CD4-positive, alpha-beta T cell (primary cell): ENCODE data around the gene CSRNP2. TPM values are rescaled to one million over a fixed set of nuclear protein-coding genes. Genes with fewer than 3 reads are reported as not detected.

Source experiments
- ATAC-seq: fragments of 200-7000 bp; cut with Tn5 transposase; one replicate; pipeline ENCODE4 v1.10.0; 2022; ENCODE audit warnings: mild to moderate bottlenecking; ENCODE audit not compliant: poor library complexity
- CTCF ChIA-PET: fragments of 350-600 bp; sonication (Branson Sonifier 250); formaldehyde crosslinking; loops from one replicate; lab custom pipeline; 2021; ENCODE audit warnings: antibody characterized with exemption, inconsistent platforms; lab: Charles Lee
- POLR2A ChIA-PET: fragments of 350-600 bp; sonication (Branson Sonifier 250); formaldehyde crosslinking; loops from one replicate; lab custom pipeline; 2021; ENCODE audit warnings: antibody characterized with exemption, inconsistent platforms; lab: Charles Lee
- DNase-seq, 14 experiments: peaks; one replicate each; pipeline ENCODE4 v3.0.0-alpha.2; 2013 to 2020; ENCODE audit warnings: mixed read lengths in 2 of 14
- H3K27ac ChIP-seq, 2 donors: one replicate each; pipeline versions ENCODE4 v1.5.1 to v1.7.0; 2013; ENCODE audit warnings: low read length in 2 of 2, low read depth in 1 of 2, mild to moderate bottlenecking in 1 of 2
- H3K27me3 ChIP-seq, 2 experiments: 1 replicate in 1 of 2; 2 replicates in 1 of 2; pipeline versions ENCODE4 v1.6.1 to v1.7.0; 2013; ENCODE audit warnings: low read length in 2 of 2, control low read depth in 1 of 2, mild to moderate bottlenecking in 1 of 2, moderate library complexity in 1 of 2; ENCODE audit not compliant: insufficient read depth in 2 of 2, control insufficient read depth in 1 of 2
- H3K36me3 ChIP-seq: one replicate; pipeline ENCODE4 v1.6.1; 2013; ENCODE audit warnings: low read length, control low read depth; ENCODE audit not compliant: insufficient read depth
- H3K4me1 ChIP-seq: one replicate; pipeline ENCODE4 v1.6.1; 2013; ENCODE audit warnings: low read length, control low read depth; ENCODE audit not compliant: insufficient read depth
- H3K4me3 ChIP-seq: one replicate; pipeline ENCODE4 v1.5.1; 2013; ENCODE audit warnings: mild to moderate bottlenecking, low read length, moderate library complexity
- H3K9me3 ChIP-seq, 2 experiments: 1 replicate in 1 of 2; 2 replicates in 1 of 2; pipeline versions ENCODE4 v1.6.1 to v1.7.0; 2013; ENCODE audit warnings: low read length in 2 of 2, mild to moderate bottlenecking in 2 of 2, control low read depth in 1 of 2, moderate library complexity in 1 of 2; ENCODE audit not compliant: control insufficient read depth in 1 of 2, insufficient read depth in 1 of 2
- H3K27ac Mint-ChIP-seq: one replicate; pipeline ENCODE4 v1.8.0; 2020; ENCODE audit warnings: mixed read lengths
- H3K27me3 Mint-ChIP-seq: one replicate; pipeline ENCODE4 v1.8.0; 2021; ENCODE audit warnings: mixed read lengths
- H3K36me3 Mint-ChIP-seq: one replicate; pipeline ENCODE4 v1.8.0; 2021; ENCODE audit warnings: low read depth, mixed read lengths
- H3K4me1 Mint-ChIP-seq: one replicate; pipeline ENCODE4 v1.8.0; 2021; ENCODE audit warnings: low read depth, mixed read lengths
- H3K4me3 Mint-ChIP-seq: one replicate; pipeline ENCODE4 v1.8.0; 2020; ENCODE audit warnings: mild to moderate bottlenecking, mixed read lengths
- H3K9me3 Mint-ChIP-seq: one replicate; pipeline ENCODE4 v1.8.0; 2020; ENCODE audit warnings: mixed read lengths
- CTCF ChIP-seq: fragments of 200-600 bp; IDR thresholded peaks from one replicate; pipeline ENCODE4 v1.8.0; 2022; ENCODE audit warnings: antibody characterized with exemption, mild to moderate bottlenecking
- intact Hi-C, 2 experiments: fragments of 100-400 bp; cut with DNase I in 1 of 2; cut with micrococcal nuclease in 1 of 2; formaldehyde crosslinking; loops; one replicate each; pipeline versions ENCODE4 v1.15.1 to v1.9.0; 2023 to 2025; cut with DNase I, micrococcal nuclease
- total RNA-seq, 174 experiments: library from RNA in 2 of 174; stranded (reverse) in 2 of 174; gene quantifications; one replicate each; pipeline ENCODE4 v1.2.3 and lab custom pipeline; 2021 to 2026

CSRNP2 gene
- total RNA-seq, 2 experiments from 2014 or later = 14.4 to 16.5 TPM

- Histone ChIP-seq H3K27me3 (no peaks in the 10 kb centered on the region), H3K4me1 (peaks cover 65% of the 10 kb centered on the region), H3K36me3 (peaks cover 4% of the 10 kb centered on the region), H3K9me3 (no peaks in the 10 kb centered on the region), H3K27ac (peak overlapping the region in 1 of 2 donors; percentile 83), H3K4me3 (peak overlapping the region; percentile 83)
- Mint-ChIP-seq H3K4me1 (peaks cover 80% of the 10 kb centered on the region), H3K4me3 (peak overlapping the region; percentile 97), H3K27me3 (no peaks in the 10 kb centered on the region), H3K27ac (peak overlapping the region; percentile 92), H3K36me3 (peaks cover 10% of the 10 kb centered on the region), H3K9me3 (no peaks in the 10 kb centered on the region)
- TF ChIP-seq CTCF = no peak
- DNase-seq (peak in 1 of 14 experiments; percentile 26), ATAC-seq (no peak)
- intact Hi-C loops = loop anchor here (2.0 kb wide), 3 partner anchors 15 to 259 kb away; partner anchors contain the start of gene ATF1 (in 1 of the 2)
- POLR2A ChIA-PET = interaction anchor here (2.9 to 3.6 kb wide), 2 partner anchors 16 to 259 kb away, joined by 29 to 34 read pairs; partner anchors contain the start of gene ATF1
- CTCF ChIA-PET = interaction anchor here (0.9 to 1.4 kb wide), 2 partner anchors 15 to 215 kb away, joined by 3 to 6 read pairs; partner anchors contain the start of gene DAZAP2
Observed at GRCh38 chr12:51023625-51024382, 59.6 kb downstream of the CSRNP2 start.

GRCh38 chr12:51021694-51022093, 61.7 kb downstream of the CSRNP2 start:
- Mint-ChIP-seq H3K27me3 (no peaks in the 10 kb centered on the region), H3K27ac (no peak overlapping the region), H3K4me3 (peak overlapping the region; percentile 17), H3K36me3 (peaks cover 10% of the 10 kb centered on the region), H3K4me1 (peaks cover 79% of the 10 kb centered on the region), H3K9me3 (no peaks in the 10 kb centered on the region)
- Histone ChIP-seq H3K27me3 (no peaks in the 10 kb centered on the region), H3K4me1 (peaks cover 53% of the 10 kb centered on the region), H3K4me3 (no peak overlapping the region), H3K27ac (no peak overlapping the region), H3K9me3 (no peaks in the 10 kb centered on the region), H3K36me3 (peaks cover 4% of the 10 kb centered on the region)
- ATAC-seq = no peak
- ChIA-PET CTCF (interaction anchor here (0.5 to 0.7 kb wide), 2 partner anchors 196 to 257 kb away, joined by 3 read pairs; no protein-coding TSS in a partner anchor), POLR2A (interaction anchor here (0.6 to 1.4 kb wide), 2 partner anchors 13 to 218 kb away, joined by 3 to 5 read pairs; no protein-coding TSS in a partner anchor)
- intact Hi-C loops = no loop called here
- no peak for TF ChIP-seq CTCF
- DNase-seq = peak in 1 of 14 experiments; percentile 9

DNA sequence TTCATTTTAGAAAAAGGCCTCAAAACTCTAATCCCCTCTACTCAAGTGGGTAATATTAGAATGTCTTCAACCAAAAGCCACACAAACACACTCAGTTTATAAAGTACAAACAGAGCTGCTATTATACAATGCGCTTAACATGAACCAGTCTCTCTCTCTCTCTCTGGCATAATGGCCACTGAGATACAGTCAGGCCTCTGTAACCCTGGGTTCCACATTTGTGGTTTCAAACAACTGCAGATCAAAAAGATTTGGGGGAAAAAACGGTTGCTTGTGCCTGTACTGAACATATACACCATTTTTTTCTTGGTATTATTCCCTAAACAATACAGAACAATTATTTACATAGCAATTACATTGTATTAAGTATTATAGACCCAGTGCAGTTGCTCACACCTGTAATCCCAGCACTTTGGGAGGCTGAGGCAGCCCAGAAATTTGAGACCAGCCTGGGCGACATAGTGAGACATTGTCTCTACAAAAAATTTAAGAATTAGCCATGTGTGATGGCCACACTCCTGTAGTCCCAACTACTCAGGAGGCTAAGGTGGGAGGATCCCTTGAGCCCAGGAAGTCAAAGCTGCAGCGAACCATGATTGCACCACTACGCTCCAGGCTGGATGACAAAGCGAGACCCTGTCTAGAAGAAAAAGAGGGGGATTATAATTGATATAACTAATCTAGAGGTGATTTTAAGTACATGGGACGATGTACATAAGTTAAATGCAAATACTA, 62.8 kb downstream of the CSRNP2 start:
- Histone ChIP-seq H3K4me1 (peaks cover 43% of the 10 kb centered on the region), H3K4me3 (no peak overlapping the region), H3K27me3 (no peaks in the 10 kb centered on the region), H3K9me3 (no peaks in the 10 kb centered on the region), H3K27ac (no peak overlapping the region), H3K36me3 (peaks cover 4% of the 10 kb centered on the region)
- POLR2A ChIA-PET = interaction anchor here (2.5 kb wide), 1 partner anchor 11 kb away, joined by 9 read pairs; no protein-coding TSS in a partner anchor
- ATAC-seq = no peak
- Mint-ChIP-seq H3K27ac (peak overlapping the region; percentile 70), H3K4me1 (peaks cover 71% of the 10 kb centered on the region), H3K4me3 (peak overlapping the region; percentile 46), H3K9me3 (no peaks in the 10 kb centered on the region), H3K36me3 (peaks cover 6% of the 10 kb centered on the region), H3K27me3 (no peaks in the 10 kb centered on the region)
- DNase-seq = peak in 1 of 14 experiments; percentile 19
- intact Hi-C loops = no loop called here
- no peak for TF ChIP-seq CTCF
- CTCF ChIA-PET = no interaction called here
